HFFc6 (cell line): ENCODE data around the gene MARVELD3. TPM values are rescaled to one million over a fixed set of nuclear protein-coding genes. Genes with fewer than 3 reads are reported as not detected.

ENCODE experiments used
- DNase-seq: peaks from one replicate; pipeline ENCODE4 v3.0.0-alpha.2; 2018
- H3K27ac Mint-ChIP-seq: 2 replicates; pipeline ENCODE4 v1.8.0; 2020; ENCODE audit warnings: mild to moderate bottlenecking, mixed read lengths
- H3K27me3 Mint-ChIP-seq: 2 replicates; pipeline ENCODE4 v1.8.0; 2021; ENCODE audit warnings: mild to moderate bottlenecking, moderate library complexity, mixed read lengths; ENCODE audit not compliant: insufficient read depth
- H3K36me3 Mint-ChIP-seq: 2 replicates; pipeline ENCODE4 v1.8.0; 2021; ENCODE audit warnings: low read depth, mixed read lengths
- H3K4me1 Mint-ChIP-seq: 2 replicates; pipeline ENCODE4 v1.8.0; 2020; ENCODE audit warnings: low read depth, mixed read lengths
- H3K4me3 Mint-ChIP-seq: 2 replicates; pipeline ENCODE4 v1.8.0; 2020; ENCODE audit warnings: mild to moderate bottlenecking, moderate library complexity, mixed read lengths
- H3K9me3 Mint-ChIP-seq: 2 replicates; pipeline ENCODE4 v1.8.0; 2020; ENCODE audit warnings: mild to moderate bottlenecking, mixed read lengths
- total RNA-seq, 6 experiments: library from RNA; stranded (reverse); fragmentation: NEBNext Ultra II Directional; extraction: Animal tissue kit (Norgen Biotek cat#: 25700); gene quantifications; 2 replicates in 1 of 6; 3 replicates in 5 of 6; pipeline ENCODE4 v1.2.3, GENCODE V29; 2021
- TF ChIP-seq, protein P1 (sequence below): fragments of 200-600 bp; sonication (generic); IDR thresholded peaks from 2 replicates; pipeline ENCODE4 v1.5.0; 2021; ENCODE audit warnings: antibody characterized with exemption, mild to moderate bottlenecking

The MARVELD3 gene
- total RNA-seq, 6 experiments from 2014 or later: not detected

DNA sequence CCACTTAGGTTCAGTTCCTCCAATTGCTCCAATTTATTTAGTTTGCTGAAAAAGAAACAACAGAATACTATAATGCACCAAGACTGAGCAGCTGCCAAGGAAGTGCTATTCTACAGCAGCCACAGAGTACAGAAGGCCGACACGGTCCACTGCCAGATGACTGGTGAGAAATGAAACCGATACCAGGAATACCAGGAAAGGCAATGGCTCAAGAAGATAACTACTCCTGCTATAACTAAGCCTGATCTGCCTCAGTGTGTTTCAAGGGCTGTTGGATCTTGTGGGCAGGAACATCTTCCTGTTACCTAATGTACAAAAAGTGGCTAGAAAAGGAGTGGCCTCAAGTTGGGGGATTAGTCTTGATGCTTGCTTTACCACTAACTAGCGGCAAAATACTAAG lies 32.8 kb downstream of the MARVELD3 start:
- TF ChIP-seq, protein P1, sequence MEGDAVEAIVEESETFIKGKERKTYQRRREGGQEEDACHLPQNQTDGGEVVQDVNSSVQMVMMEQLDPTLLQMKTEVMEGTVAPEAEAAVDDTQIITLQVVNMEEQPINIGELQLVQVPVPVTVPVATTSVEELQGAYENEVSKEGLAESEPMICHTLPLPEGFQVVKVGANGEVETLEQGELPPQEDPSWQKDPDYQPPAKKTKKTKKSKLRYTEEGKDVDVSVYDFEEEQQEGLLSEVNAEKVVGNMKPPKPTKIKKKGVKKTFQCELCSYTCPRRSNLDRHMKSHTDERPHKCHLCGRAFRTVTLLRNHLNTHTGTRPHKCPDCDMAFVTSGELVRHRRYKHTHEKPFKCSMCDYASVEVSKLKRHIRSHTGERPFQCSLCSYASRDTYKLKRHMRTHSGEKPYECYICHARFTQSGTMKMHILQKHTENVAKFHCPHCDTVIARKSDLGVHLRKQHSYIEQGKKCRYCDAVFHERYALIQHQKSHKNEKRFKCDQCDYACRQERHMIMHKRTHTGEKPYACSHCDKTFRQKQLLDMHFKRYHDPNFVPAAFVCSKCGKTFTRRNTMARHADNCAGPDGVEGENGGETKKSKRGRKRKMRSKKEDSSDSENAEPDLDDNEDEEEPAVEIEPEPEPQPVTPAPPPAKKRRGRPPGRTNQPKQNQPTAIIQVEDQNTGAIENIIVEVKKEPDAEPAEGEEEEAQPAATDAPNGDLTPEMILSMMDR: no peak
- Mint-ChIP-seq H3K36me3 (peaks cover 20% of the 10 kb centered on the region), H3K9me3 (no peaks in the 10 kb centered on the region), H3K27me3 (peaks cover 1% of the 10 kb centered on the region; the same call in 1 of the 2 replicates), H3K27ac (no peak overlapping the region), H3K4me1 (no peaks in the 10 kb centered on the region), H3K4me3 (no peak overlapping the region)
- DNase-seq: no peak

DNA sequence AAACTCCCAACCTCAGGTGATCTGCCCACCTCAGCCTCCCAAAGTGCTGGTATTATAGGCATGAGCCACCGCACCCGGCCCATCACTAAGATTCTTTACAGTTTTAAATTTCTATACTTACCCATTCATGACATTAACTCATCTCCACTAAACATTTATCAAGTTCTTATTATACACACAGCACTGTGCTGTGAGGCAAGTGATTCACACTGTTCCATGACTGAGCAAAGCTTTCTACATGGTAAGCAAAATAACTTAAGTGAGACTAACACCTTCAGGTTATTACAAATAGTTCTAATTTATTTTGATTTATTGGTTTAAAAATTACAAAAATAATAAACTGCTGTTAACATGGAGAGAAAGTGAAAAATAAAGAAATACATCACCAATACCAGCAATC lies 33.5 kb downstream of the MARVELD3 start:
- Mint-ChIP-seq H3K36me3 (peaks cover 20% of the 10 kb centered on the region), H3K4me1 (no peaks in the 10 kb centered on the region), H3K9me3 (no peaks in the 10 kb centered on the region), H3K27me3 (peaks cover 1% of the 10 kb centered on the region; the same call in 1 of the 2 replicates), H3K27ac (no peak overlapping the region), H3K4me3 (no peak overlapping the region)
- TF ChIP-seq, protein P1: no peak
- DNase-seq: no peak

DNA sequence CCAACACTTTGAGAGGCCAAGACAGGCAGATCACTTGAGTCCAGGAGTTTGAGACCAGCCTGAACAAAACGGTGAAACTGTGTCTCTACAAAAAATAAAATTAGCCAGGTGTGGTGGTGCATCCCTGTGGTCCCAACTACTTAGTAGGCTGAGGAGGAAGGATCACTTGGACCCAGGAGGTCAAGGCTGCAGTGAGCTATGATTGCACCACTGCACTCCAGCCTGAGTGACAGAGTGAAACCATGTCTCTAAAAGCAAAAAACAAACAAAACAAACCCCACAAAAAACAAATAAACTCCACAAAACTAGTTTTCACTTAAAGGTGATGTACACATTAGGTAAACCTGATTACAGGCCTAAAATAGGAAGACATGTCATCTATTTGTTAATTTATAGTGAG lies 40.3 kb downstream of the MARVELD3 start:
- Mint-ChIP-seq H3K27ac (no peak overlapping the region), H3K4me3 (no peak overlapping the region)

DNA sequence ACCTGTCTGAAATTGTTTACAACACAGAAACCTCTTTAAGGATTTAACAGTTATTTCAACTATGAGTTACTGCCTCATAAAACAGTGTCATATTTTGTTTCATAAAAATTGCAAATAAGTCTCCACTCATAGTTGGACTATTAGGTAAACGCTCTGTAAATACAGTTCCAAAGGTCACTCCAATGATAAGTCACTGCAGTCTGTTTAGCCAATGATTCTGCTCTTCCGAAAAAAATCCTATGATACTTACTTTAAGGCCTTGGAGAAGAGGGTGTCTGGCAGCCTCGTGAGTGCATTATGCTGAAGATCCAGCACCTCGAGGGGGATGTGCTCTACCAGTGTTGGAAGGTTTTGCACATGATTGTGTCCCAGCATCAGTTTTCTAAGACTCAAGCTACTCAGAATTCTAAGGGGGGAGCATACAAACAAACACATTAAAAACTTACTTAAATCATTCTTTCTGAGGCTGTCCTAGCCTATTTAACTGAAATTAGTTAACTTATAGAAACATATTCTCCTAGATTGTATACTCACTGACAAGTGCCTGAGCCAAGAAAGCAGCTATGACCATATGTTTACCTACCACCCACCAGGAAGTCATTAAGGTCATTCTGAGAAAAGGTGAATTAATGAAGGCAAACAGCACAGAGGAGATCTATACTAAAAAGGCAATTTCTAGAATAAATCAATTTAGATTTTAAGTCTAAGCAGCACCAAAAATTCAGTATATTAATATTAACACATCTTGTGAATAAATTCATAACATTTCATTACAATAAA lies 41.1 kb downstream of the MARVELD3 start:
- H3K9me3 Mint-ChIP-seq: no peaks in the 10 kb centered on the region
- no peak for DNase-seq
- H3K27me3 Mint-ChIP-seq: no peaks in the 10 kb centered on the region; the same call in 1 of the 2 replicates
- TF ChIP-seq, protein P1: no peak
- no peaks in the 10 kb centered on the region for H3K4me1 Mint-ChIP-seq
- H3K4me3 Mint-ChIP-seq: no peak overlapping the region
- H3K36me3 Mint-ChIP-seq: peaks cover 14% of the 10 kb centered on the region
- H3K27ac Mint-ChIP-seq: no peak overlapping the region

More for the DNA sequence above, 40.3 kb downstream of the MARVELD3 start:
- TF ChIP-seq, protein P1: no peak
- Mint-ChIP-seq H3K4me1 (no peaks in the 10 kb centered on the region), H3K27me3 (no peaks in the 10 kb centered on the region; the same call in 1 of the 2 replicates), H3K36me3 (peaks cover 11% of the 10 kb centered on the region), H3K9me3 (no peaks in the 10 kb centered on the region)
- DNase-seq: no peak

DNA sequence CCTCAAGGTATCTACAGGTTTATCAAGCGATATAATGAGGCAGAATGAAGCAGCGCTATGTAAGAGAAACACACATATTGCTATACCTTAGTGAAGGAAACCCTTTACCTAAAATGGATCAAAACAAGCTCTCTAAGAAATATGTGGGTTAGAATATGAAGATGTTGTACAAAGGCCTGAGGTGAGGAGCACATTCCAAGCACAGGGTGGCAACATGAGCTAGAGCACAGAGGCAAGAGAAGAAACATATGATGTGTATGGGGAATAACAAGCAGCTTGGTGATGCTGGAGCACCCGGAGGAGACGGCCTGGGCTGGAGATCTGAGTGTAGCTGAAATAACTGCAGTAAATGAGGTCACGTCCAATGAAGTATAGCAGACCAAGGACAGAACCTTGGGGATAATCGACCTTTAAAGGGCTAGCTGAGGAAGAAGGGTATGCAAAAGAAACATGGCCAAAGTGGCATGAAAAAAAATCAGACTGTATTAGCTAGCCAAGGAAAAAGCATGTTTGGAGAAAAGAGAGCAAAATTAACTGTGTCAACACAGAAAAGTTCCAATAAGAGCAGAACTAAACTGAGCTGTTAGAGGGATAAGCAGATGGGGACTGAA lies 44.0 kb downstream of the MARVELD3 start:
- Mint-ChIP-seq H3K36me3 (peaks cover 19% of the 10 kb centered on the region), H3K27me3 (no peaks in the 10 kb centered on the region; the same call in 1 of the 2 replicates)
- DNase-seq: no peak

More for the DNA sequence above, 44.0 kb downstream of the MARVELD3 start:
- H3K4me1 Mint-ChIP-seq: no peaks in the 10 kb centered on the region
- H3K27ac Mint-ChIP-seq: no peak overlapping the region
- TF ChIP-seq, protein P1: no peak
- no peak overlapping the region for H3K4me3 Mint-ChIP-seq
- no peaks in the 10 kb centered on the region for H3K9me3 Mint-ChIP-seq
